Muscle layer of duodenum (tissue), 2 donors: Measurements from ENCODE around the gene CDH20.

Experiments
- H3K27ac ChIP-seq: one replicate; pipeline ENCODE4 v1.7.0; 2013; ENCODE audit warnings: mild to moderate bottlenecking, low read length
- H3K27me3 ChIP-seq: one replicate; pipeline ENCODE4 v1.7.0; 2013; ENCODE audit warnings: low read depth, mild to moderate bottlenecking, control low read depth, low read length
- H3K36me3 ChIP-seq, 2 donors: one replicate each; pipeline ENCODE4 v1.7.0; 2013; ENCODE audit warnings: low read length in 2 of 2, control low read depth in 1 of 2, mild to moderate bottlenecking in 1 of 2; ENCODE audit not compliant: insufficient read depth in 2 of 2, control insufficient read depth in 1 of 2
- H3K4me1 ChIP-seq, 2 donors: one replicate each; pipeline ENCODE4 v1.7.0; 2013; ENCODE audit warnings: low read length in 2 of 2, mild to moderate bottlenecking in 2 of 2, control low read depth in 1 of 2, moderate library complexity in 1 of 2; ENCODE audit not compliant: insufficient read depth in 2 of 2, control insufficient read depth in 1 of 2
- H3K4me3 ChIP-seq, 2 donors: one replicate each; pipeline ENCODE4 v1.7.0; 2013; ENCODE audit warnings: low read length in 2 of 2, low read depth in 1 of 2, mild to moderate bottlenecking in 1 of 2
- H3K9me3 ChIP-seq, 2 donors: one replicate each; pipeline ENCODE4 v1.7.0; 2013; ENCODE audit warnings: low read length in 2 of 2, control low read depth in 1 of 2, mild to moderate bottlenecking in 1 of 2; ENCODE audit not compliant: control insufficient read depth in 1 of 2
- donor health status: healthy.

The CDH20 gene

GRCh38 chr18:61474918-61475317, 141.7 kb downstream of the CDH20 start:
- H3K4me1 ChIP-seq, result no peaks in the 10 kb centered on the region

GRCh38 chr18:61475931-61476330, 142.7 kb downstream of the CDH20 start:
- no peak overlapping the region for H3K27ac ChIP-seq
- no peaks in the 10 kb centered on the region for H3K27me3 ChIP-seq
- H3K36me3 ChIP-seq, result no peaks in the 10 kb centered on the region
- no peak overlapping the region for H3K4me3 ChIP-seq
- H3K4me1 ChIP-seq, result no peaks in the 10 kb centered on the region
- H3K9me3 ChIP-seq, result no peaks in the 10 kb centered on the region

More at GRCh38 chr18:61474918-61475317, 141.7 kb downstream of the CDH20 start:
- Histone ChIP-seq H3K36me3 (no peaks in the 10 kb centered on the region), H3K9me3 (no peaks in the 10 kb centered on the region), H3K27ac (no peak overlapping the region), H3K4me3 (no peak overlapping the region), H3K27me3 (no peaks in the 10 kb centered on the region)

GRCh38 chr18:61489334-61489733, 156.1 kb downstream of the CDH20 start:
- no peaks in the 10 kb centered on the region for H3K9me3 ChIP-seq
- H3K27ac ChIP-seq, result no peak overlapping the region
- H3K36me3 ChIP-seq, result no peaks in the 10 kb centered on the region
- H3K27me3 ChIP-seq, result no peaks in the 10 kb centered on the region
- no peak overlapping the region for H3K4me3 ChIP-seq
- no peaks in the 10 kb centered on the region for H3K4me1 ChIP-seq

GRCh38 chr18:61496374-61496773, 163.1 kb downstream of the CDH20 start:
- H3K4me3 ChIP-seq, result no peak overlapping the region
- H3K9me3 ChIP-seq, result no peaks in the 10 kb centered on the region
- H3K27me3 ChIP-seq, result no peaks in the 10 kb centered on the region
- H3K4me1 ChIP-seq, result no peaks in the 10 kb centered on the region
- H3K27ac ChIP-seq, result no peak overlapping the region
- H3K36me3 ChIP-seq, result no peaks in the 10 kb centered on the region

- Histone ChIP-seq H3K4me3 (no peak overlapping the region), H3K27me3 (no peaks in the 10 kb centered on the region), H3K4me1 (no peaks in the 10 kb centered on the region), H3K36me3 (no peaks in the 10 kb centered on the region), H3K9me3 (no peaks in the 10 kb centered on the region), H3K27ac (no peak overlapping the region)
Measured at GRCh38 chr18:61497422-61497821, 164.2 kb downstream of the CDH20 start.

GRCh38 chr18:61502472-61502871, 169.2 kb downstream of the CDH20 start:
- Histone ChIP-seq H3K27me3 (no peaks in the 10 kb centered on the region), H3K36me3 (no peaks in the 10 kb centered on the region), H3K4me3 (no peak overlapping the region), H3K27ac (no peak overlapping the region), H3K9me3 (no peaks in the 10 kb centered on the region), H3K4me1 (no peaks in the 10 kb centered on the region)

- H3K27ac ChIP-seq, result no peak overlapping the region
- H3K36me3 ChIP-seq, result no peaks in the 10 kb centered on the region
- no peaks in the 10 kb centered on the region for H3K4me1 ChIP-seq
- H3K4me3 ChIP-seq, result no peak overlapping the region
- no peaks in the 10 kb centered on the region for H3K9me3 ChIP-seq
- no peaks in the 10 kb centered on the region for H3K27me3 ChIP-seq
Measured at GRCh38 chr18:61503688-61504087, 170.5 kb downstream of the CDH20 start.

- H3K36me3 ChIP-seq, result no peaks in the 10 kb centered on the region
- H3K27me3 ChIP-seq, result no peaks in the 10 kb centered on the region
- no peaks in the 10 kb centered on the region for H3K9me3 ChIP-seq
- no peak overlapping the region for H3K4me3 ChIP-seq
- no peaks in the 10 kb centered on the region for H3K4me1 ChIP-seq
- H3K27ac ChIP-seq, result no peak overlapping the region
Measured at GRCh38 chr18:61528961-61529360, 195.7 kb downstream of the CDH20 start.

- Histone ChIP-seq H3K36me3 (no peaks in the 10 kb centered on the region), H3K9me3 (no peaks in the 10 kb centered on the region), H3K27me3 (no peaks in the 10 kb centered on the region), H3K4me1 (no peaks in the 10 kb centered on the region), H3K4me3 (no peak overlapping the region), H3K27ac (no peak overlapping the region)
Measured at GRCh38 chr18:61530681-61531080, 197.5 kb downstream of the CDH20 start.

GRCh38 chr18:61531182-61531581, 198.0 kb downstream of the CDH20 start:
- Histone ChIP-seq H3K9me3 (no peaks in the 10 kb centered on the region), H3K4me3 (no peak overlapping the region), H3K36me3 (no peaks in the 10 kb centered on the region), H3K4me1 (no peaks in the 10 kb centered on the region), H3K27me3 (no peaks in the 10 kb centered on the region), H3K27ac (no peak overlapping the region)

GRCh38 chr18:61531891-61532290, 198.7 kb downstream of the CDH20 start:
- Histone ChIP-seq H3K4me1 (no peaks in the 10 kb centered on the region), H3K36me3 (no peaks in the 10 kb centered on the region), H3K27ac (no peak overlapping the region), H3K9me3 (no peaks in the 10 kb centered on the region), H3K4me3 (no peak overlapping the region), H3K27me3 (no peaks in the 10 kb centered on the region)

- H3K9me3 ChIP-seq, result no peaks in the 10 kb centered on the region
- H3K27me3 ChIP-seq, result no peaks in the 10 kb centered on the region
- H3K4me3 ChIP-seq, result no peak overlapping the region
- H3K4me1 ChIP-seq, result no peaks in the 10 kb centered on the region
- H3K27ac ChIP-seq, result no peak overlapping the region
- no peaks in the 10 kb centered on the region for H3K36me3 ChIP-seq
Measured at GRCh38 chr18:61535401-61535800, 202.2 kb downstream of the CDH20 start.
